Measurements from ENCODE around the gene SPACA9. TPM values are rescaled to one million over a fixed set of nuclear protein-coding genes. Genes with fewer than 3 reads are reported as not detected.

The SPACA9 gene
- total and polyA plus RNA-seq, 2 of the 4 experiments (the other 2 are of a cell fraction) = 0.90 to 4.9 TPM

DNA sequence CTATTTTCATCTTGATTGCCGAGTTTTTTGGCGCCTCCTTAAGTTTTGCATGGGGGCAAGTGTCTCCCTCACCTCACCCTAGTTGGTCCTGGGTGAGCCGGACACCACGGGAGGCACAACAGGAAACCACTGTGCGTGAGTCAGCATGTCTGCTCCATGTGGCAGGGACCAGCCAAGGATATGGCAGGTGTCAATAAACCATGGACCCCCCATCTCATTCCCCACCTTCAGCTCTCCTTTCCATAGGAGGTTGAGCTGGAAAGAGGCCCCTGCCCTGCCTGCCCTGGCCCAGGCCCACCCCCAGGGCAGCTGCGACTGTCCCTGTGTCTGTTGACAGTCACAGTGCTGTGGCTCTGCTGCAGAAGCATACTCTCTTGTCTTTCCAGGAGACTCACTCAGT, 3.1 kb downstream of the SPACA9 start:
- no peak overlapping the region for H2AK9ac ChIP-seq (replicated peaks; ENCODE audit: low read depth, low read length, poor library complexity)
- H3K9me1 ChIP-seq (ENCODE audit: insufficient read depth, low read length) = no peaks in the 10 kb centered on the region
- H3K9me3 ChIP-seq (ENCODE audit: control insufficient read depth, insufficient read depth, low read length) = no peaks in the 10 kb centered on the region
- no peak overlapping the region for H2AK5ac ChIP-seq (ENCODE audit: low read depth, low read length)
- H4K91ac ChIP-seq (ENCODE audit: insufficient read depth, low read depth, low read length) = no peak overlapping the region
- TF ChIP-seq CHD1 (IDR thresholded peaks at IDR 0.05; ENCODE audit: low read depth, low read length) = no peak
- no peak for TF ChIP-seq RAD21 (IDR thresholded peaks at IDR 0.05; ENCODE audit: low read length)
- no peak for TF ChIP-seq BHLHE40 (IDR thresholded peaks at IDR 0.05; ENCODE audit: low read depth, low read length)
- TF ChIP-seq CEBPB (IDR thresholded peaks at IDR 0.05; ENCODE audit: low read depth, low read length) = no peak
- TF ChIP-seq SMC3 (IDR thresholded peaks at IDR 0.05; ENCODE audit: low read depth, low read length) = no peak
- TF ChIP-seq MAFK (IDR thresholded peaks at IDR 0.05; ENCODE audit: low read depth, low read length) = no peak
- TF ChIP-seq, protein P1, sequence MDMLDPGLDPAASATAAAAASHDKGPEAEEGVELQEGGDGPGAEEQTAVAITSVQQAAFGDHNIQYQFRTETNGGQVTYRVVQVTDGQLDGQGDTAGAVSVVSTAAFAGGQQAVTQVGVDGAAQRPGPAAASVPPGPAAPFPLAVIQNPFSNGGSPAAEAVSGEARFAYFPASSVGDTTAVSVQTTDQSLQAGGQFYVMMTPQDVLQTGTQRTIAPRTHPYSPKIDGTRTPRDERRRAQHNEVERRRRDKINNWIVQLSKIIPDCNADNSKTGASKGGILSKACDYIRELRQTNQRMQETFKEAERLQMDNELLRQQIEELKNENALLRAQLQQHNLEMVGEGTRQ (IDR thresholded peaks at IDR 0.05; ENCODE audit: low read depth, low read length) = no peak
- no peak for TF ChIP-seq RCOR1 (IDR thresholded peaks at IDR 0.05; ENCODE audit: insufficient replicate concordance, low read length)
- TF ChIP-seq RFX5 (IDR thresholded peaks at IDR 0.05; ENCODE audit: low read depth, low read length) = no peak
- no peak for TF ChIP-seq MAZ (IDR thresholded peaks at IDR 0.05; ENCODE audit: borderline replicate concordance, low read depth, low read length)
- TF ChIP-seq NFE2L2 (IDR thresholded peaks at IDR 0.05; ENCODE audit: low read depth, low read length) = no peak
- TF ChIP-seq, protein P2, sequence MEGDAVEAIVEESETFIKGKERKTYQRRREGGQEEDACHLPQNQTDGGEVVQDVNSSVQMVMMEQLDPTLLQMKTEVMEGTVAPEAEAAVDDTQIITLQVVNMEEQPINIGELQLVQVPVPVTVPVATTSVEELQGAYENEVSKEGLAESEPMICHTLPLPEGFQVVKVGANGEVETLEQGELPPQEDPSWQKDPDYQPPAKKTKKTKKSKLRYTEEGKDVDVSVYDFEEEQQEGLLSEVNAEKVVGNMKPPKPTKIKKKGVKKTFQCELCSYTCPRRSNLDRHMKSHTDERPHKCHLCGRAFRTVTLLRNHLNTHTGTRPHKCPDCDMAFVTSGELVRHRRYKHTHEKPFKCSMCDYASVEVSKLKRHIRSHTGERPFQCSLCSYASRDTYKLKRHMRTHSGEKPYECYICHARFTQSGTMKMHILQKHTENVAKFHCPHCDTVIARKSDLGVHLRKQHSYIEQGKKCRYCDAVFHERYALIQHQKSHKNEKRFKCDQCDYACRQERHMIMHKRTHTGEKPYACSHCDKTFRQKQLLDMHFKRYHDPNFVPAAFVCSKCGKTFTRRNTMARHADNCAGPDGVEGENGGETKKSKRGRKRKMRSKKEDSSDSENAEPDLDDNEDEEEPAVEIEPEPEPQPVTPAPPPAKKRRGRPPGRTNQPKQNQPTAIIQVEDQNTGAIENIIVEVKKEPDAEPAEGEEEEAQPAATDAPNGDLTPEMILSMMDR (conservative IDR thresholded peaks at IDR 0.05; ENCODE audit: low read depth, low read length) = no peak
- no peak for TF ChIP-seq FOS (IDR thresholded peaks at IDR 0.05; ENCODE audit: low read depth, low read length)
- no peak overlapping the region for H2BK20ac ChIP-seq (ENCODE audit: low read depth, low read length)
- no peak overlapping the region for H3K4ac ChIP-seq (ENCODE audit: low read depth, low read length)
- in situ Hi-C loops (cut with MboI; ENCODE audit: low sequenced_read_pairs) = no loop called here
- H3K27ac ChIP-seq (ENCODE audit: insufficient read depth, low read length) = no peak overlapping the region
- no peak overlapping the region for H2BK15ac ChIP-seq (ENCODE audit: low read depth, low read length)
- H3K4me2 ChIP-seq (ENCODE audit: low read depth, low read length) = no peak overlapping the region
- H3K4me3 ChIP-seq (ENCODE audit: insufficient read depth, low read depth, low read length) = no peak overlapping the region
- H3K4me1 ChIP-seq (ENCODE audit: control insufficient read depth, insufficient read depth, low read length) = no peaks in the 10 kb centered on the region
- no peaks in the 10 kb centered on the region for H3K36me3 ChIP-seq (ENCODE audit: control insufficient read depth, insufficient read depth, low read length)
- H4K20me1 ChIP-seq (ENCODE audit: insufficient read depth, low read length) = no peaks in the 10 kb centered on the region
- dilution Hi-C loops (cut with HindIII; ENCODE audit: low sequenced_read_pairs, unreplicated experiment) = no loop called here
- H3K27me3 ChIP-seq (ENCODE audit: control insufficient read depth, insufficient read depth, low read length) = no peaks in the 10 kb centered on the region; the same call in 1 of the 2 replicates
- no peak overlapping the region for H4K8ac ChIP-seq (ENCODE audit: low read depth in 2 of 2, low read length in 2 of 2)
- no peak overlapping the region for H2BK120ac ChIP-seq (ENCODE audit: low read depth, low read length)
- H3K56ac ChIP-seq (ENCODE audit: extremely low read depth, insufficient read depth, low read length) = no peak overlapping the region
- ATAC-seq (ENCODE audit: low read depth) (no peak), DNase-seq (no peak)
- 85% methylated on average over 4 of the region's 6 CpGs; no CpG with 5 or more reads in 1 of the 2 experiments for WGBS, 2 experiments (ENCODE audit: extremely low coverage in 2 of 2, insufficient read length in 1 of 2)
- no TSS peak for BruUV-seq (replicated peaks)
- POLR2A ChIA-PET (ENCODE audit: unreplicated experiment) = no interaction called here
- intact Hi-C loops (cut with micrococcal nuclease) = no loop called here
- no peak overlapping the region for H3K9ac ChIP-seq (ENCODE audit: low read depth, low read length)
- H4K5ac ChIP-seq (ENCODE audit: low read depth, low read length) = no peak overlapping the region
- no peak overlapping the region for H3K18ac ChIP-seq (ENCODE audit: low read depth, low read length)
- H2AFZ ChIP-seq (replicated peaks; ENCODE audit: low read length, poor library complexity) = no peak overlapping the region
- H2BK5ac ChIP-seq (ENCODE audit: low read depth, low read length, poor library complexity, severe bottlenecking) = no peak overlapping the region
- H3K14ac ChIP-seq (replicated peaks; ENCODE audit: low read depth, low read length) = no peak overlapping the region
- CTCF ChIA-PET = no interaction called here
- H3K23ac ChIP-seq (ENCODE audit: low read depth, low read length) = no peak overlapping the region
- H3K79me1 ChIP-seq (ENCODE audit: low read depth in 1 of 2, low read length in 2 of 2) = no peaks in the 10 kb centered on the region
